GM18517 (cell line): ENCODE data around the gene EIF3B.
"Not testable (repeated sequence)": the region's sequence is repeated elsewhere in the genome, so short reads cannot be mapped to it uniquely, and the experiment has no call there.

ENCODE experiments used
- ATAC-seq: cut with Tn5 transposase; IDR thresholded peaks from one replicate; pipeline ENCODE4 v1.9.1; 2021; ENCODE audit warnings: mild to moderate bottlenecking, moderate library complexity; ENCODE audit not compliant: unreplicated experiment

Gene EIF3B

DNA sequence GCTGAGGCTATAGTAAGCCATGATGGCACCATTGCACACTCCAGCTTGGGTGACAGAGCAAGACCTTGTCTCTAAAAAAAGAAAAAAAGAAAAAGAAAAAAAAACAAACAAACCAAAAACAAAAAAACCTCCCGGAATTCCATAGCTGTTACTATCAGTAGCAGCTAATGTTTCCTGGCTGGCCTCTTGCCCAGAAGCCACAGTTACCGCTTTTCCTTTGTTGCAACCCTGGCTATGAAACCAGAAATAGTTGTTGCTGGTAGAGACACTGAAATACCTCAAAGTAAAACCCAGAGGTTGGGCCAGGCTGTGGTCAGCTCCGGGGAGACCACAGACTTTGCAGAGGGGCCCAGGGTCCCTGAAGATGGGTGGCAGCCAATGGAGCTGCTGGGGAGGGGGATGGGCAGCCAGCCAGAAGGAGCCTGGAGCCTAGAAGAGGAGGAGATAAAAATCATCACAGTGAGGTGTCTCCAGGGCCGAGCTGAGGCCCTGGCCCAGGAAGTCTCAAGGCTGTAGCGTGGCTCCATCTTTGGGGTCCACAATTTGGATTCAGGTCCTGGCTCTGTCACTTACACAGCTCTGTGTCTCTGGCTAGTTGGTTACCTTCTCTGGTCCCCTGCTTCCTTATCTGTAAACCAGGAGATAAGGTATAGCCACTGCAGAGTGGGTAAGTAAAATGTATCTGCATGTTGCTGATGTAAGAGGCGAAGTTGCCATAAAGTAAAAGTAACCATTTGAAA is 45.4 kb downstream of the EIF3B start:
- no peak for ATAC-seq

DNA sequence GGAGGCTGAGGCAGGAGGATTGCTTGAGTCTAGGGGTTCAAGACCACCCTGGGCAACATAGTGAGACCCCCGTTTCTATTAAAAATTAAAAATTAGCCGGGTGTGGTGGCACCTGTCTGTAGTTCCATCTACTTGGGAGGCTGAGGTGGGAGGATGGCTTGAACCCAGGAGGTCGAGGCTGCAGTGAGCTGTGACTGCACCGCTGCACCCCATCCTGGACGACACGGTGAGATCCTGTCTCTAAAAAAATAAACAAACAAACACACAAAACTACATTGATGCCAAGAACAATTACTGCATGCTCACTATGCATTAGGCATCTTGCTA is 48.0 kb downstream of the EIF3B start:
- ATAC-seq: no peak

DNA sequence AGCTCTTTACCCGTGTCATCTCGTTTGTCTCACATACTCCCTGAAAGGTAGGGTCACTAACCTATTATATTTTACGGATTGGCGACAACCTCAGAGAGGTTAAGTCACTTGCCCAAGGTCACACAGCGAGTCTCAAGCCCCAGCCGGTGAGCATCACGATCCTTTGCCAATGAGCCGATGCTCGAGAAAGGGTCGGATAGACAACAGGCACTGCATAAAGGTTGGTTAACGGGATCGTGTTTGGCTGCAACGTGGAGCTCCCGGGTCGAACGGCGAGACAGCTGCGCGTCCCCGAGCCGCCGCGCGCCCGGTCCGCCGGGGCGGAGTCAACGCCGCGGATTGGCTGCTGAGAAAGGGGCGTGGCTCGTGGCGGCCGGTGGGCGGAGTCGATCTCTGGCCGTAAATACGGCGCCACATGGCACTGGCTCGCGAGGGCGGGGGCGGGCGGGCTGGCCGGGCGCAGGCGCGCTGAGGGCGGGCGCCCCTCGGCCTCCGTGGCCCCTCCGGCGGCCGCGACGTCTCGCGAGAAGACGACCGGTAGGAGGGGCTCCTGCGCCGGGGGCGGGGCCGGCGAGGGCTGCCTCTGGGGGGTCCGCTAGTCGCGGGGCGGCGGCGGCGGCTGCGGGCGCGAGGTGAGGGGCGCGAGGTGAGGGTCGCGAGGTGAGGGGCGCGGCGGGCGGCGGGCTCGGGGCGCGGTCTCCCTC is 48.5 kb downstream of the EIF3B start, which contains the start of gene CHST12:
TSS of gene CHST12 (plus strand) at position 598 of the 704 bp plus-strand sequence. CDS start 29,029 bp downstream, outside the sequence.
- ATAC-seq: peak; percentile 38

DNA sequence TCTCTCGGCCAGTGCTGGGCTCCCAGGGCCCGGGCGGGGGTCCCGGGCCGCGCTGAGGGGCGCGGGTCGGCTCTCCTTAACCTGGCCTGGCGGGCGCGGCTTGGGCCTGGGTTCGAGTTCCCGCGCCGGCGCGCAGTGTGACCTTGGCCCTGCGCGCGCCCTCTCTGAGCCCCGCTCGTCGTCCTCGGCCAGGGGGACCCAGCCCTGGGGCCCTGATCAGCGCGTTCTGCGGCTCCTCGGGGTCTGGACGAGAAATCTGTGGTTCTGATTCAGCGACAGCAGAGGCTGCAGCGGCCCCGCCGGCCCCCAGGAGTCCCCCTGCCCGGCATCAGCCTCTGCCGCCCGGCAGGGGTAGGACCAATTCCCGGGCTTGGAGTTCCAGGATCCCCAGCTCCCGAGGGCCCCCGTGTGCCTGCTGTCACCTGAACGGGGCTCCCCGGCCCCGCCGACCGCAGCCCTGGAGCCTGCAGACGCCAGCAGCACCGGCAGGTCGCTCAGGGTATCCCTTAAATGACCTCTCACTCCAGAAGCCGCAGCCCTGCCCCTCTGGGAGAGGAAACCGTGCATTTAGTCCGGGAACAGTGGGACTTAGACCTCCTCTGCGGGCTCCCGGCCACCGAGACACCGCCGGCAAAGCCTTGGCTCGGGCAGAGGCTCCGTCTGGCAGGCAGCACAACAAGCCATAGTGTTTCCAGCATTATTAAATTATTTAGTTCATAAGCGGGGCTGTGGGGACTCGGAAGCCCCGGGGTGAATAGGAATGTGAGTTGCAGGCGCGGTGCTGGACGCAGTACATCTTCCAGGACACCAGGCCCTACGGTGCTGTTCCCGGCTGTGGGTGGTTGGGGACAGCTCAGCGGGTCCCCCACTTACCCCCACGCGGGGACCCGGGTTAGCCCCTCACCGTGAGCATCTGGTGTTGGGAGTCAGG is 49.4 kb downstream of the EIF3B start:
- no peak for ATAC-seq

DNA sequence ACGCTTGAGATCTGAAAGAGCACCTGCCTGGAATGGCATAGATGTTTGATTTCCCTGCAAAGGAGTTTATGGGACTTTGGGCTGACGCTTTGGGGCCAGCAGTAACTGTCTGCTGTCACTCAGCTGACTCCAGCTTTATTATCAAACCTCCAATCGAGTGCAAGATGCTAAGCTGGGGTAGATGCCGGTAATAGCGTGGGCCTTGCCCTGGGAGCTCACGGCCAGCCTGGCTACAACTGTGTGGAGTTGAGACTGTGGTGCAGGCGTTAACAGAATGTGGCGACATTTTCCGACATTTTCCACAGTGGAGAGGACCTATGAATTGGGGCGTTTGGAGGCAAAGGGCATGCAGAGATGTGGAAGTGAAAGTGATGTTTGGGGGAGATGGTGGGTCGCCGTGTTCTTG is 50.1 kb downstream of the EIF3B start:
- no peak for ATAC-seq

DNA sequence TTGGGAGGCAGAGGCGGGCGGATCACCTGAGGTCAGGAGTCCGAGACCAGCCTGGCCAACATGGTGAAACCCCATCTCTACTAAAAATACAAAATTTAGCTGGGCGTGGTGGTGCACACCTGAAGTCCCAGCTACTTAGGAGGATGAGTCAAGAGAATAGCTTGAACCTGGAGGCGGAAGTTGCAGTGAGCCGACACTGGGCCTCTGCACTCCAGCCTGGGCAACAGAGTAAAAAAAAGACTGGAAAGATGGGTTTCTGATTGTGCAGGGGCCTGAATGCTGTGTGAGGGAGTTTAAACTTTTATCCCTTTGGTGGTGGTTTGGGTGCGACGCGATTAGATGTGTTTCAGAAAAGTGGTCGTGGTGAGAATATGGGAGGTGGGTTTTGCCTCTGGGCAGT is 50.6 kb downstream of the EIF3B start:
- no peak for ATAC-seq

DNA sequence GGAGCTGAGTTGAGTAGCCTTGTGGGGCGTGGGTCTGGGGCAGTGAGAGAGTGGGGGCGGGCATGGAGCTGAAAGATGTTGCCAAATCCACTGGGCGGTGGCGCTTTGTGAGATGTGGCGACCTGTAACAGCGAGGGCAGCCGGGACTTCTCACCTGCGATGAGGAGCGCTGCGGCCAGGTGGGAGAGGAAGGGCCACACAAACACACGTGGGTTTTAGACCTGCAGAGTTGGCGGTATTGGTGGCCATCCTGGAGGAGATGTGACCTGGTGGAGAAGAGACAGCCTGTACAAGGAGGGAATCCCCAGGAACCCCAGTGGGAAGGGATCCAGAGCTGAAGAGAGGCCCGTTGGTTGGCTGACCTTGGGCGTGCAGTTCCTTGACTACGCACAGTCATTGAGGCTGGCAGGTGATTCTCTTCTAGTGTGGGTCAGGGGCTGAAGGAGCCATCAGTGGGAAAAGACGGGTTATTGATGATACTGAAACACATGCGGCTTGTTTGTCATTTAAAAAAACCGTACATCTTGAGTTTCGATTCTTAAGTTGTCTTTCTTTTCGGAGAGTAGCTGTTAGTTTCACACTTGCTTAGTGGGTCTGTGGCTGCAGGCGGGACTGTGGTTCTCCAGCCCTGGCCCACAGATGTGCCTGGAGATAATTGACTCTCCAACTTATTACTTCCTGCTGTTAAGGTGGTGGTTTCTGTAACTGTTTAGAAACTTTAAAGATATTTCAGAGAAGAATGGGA is 51.1 kb downstream of the EIF3B start:
- ATAC-seq: peak; percentile 58

DNA sequence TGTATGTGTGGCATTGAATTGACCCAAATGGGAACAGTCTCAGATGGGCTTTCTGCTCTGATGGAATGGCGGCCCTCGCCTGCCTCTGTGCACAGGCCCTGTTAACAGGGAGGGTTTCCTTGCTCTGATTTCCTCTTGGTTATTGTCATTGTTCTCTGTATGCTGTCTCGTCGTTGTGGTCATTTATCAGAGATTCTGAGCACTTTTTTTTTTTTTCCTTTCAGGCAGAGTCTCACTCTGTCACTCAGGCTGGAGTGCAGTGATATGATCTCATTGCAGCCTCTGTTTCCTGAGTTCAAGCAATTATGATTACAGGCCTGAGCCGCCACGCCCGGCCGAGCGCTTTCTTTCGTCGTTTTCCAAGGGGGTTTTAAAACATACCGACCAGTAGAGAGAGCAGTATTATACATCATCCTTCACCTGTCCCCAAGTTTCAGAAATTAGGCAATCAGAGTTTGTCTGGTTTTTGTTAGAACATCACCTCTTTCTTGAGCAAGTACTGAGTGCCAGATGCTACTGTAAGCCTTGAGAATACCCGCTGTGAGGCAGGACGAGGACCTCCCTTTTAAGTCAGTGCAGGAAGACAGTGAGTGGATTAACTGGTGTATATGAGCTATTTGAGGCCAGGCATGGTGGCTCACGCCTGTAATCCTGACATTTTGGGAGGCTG is 55.3 kb downstream of the EIF3B start:
- no peak for ATAC-seq

DNA sequence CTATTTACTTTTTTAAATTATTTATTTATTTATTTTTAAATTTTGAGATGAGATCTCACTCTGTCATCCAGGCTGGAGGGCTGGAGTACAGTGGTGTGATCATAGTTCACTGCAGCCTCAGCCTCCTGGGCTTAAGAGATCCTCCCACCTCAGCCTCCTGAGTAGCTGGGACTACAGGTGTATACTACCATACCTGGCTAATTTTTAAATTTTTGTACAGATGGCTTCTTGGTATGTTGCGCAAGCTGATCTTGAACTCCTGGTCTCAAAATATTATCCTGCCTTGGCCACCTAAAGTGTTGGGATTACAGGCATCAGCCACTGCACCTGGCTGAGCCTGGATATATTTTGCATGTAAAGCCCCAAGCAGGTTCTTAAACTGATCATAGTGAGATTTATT is 56.4 kb downstream of the EIF3B start:
- ATAC-seq: no peak

DNA sequence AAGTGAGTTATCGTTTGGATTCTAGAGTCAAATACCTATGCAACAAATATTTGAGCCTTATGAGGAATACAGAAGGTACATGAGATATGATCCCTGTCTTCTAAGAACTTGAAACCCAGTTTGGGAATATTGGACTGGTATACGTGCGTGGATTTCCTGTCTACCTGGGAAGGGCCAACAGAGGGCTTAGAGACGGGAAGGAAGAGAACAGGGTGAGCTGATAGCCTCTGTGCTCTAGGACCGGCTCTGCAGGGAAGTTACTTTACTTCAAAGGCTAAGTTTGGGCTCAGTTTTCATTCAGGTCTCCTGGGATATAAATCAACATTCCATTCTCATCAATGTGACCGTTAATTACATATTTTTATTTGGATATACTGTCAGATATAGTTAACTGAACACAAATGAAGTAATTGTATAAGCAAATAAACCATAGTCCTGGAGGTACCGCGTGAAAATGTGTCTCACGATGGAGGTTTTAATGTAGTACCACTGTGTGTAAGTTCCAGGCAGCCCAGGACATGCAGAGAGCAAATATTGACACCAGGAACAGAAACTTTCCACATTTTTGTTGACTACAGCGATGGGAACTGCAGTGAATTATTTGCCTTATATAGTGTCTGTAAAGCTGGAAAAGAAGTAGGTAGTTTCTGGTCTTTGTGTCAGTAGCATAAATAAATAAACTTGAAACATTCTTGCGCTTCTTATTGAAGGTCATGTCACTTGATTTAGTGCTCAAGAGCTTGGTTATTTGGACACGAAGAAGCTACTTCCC is 57.4 kb downstream of the EIF3B start:
- ATAC-seq: no peak

DNA sequence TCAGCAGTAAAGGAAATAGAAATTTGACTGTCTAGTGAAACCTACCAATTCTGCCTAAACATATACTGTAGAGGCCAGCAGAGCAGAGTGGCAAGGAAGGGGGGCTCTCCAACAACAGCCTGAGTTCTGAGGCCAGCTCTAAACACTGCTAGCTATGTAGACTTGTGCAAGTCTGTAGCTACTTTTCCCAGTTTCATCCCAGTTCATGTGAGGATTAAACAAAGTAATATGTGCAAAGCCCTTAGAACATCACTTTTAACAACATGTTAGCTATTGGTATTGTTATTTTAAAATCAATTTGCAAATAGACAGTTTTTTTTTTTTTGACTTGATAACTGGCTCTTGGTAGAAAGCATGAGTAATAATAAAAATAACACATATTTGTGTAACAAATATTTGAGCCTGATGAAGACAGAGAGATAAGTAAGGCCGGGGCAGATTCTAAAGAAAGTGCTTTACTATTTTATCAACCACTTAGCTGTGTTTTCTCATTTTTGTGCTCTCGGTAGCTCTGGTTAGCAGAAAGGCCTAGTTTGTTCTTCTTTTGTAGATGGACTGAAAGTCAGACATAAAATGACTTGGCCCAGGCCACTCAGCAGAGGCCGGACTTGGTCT is 58.1 kb downstream of the EIF3B start:
- no peak for ATAC-seq

DNA sequence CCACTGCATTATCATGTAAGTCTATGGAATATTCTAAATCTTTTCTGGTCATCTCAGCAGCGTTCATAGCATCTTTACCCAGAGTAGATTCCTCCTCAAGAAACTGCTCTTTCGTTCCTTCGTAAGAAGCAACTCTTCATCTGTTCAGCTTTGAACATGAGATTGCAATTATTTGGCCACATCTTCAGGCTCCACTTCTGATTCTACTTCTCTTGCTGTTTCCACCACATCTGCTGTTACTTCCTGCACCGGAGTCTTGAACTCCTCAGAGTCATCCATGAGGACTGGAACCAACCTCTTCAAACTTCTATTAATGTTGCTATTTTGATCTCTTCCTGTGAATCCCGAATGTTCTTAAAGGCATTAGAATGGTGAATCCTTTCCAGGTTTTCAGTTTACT is 61.4 kb downstream of the EIF3B start:
- ATAC-seq: no peak

DNA sequence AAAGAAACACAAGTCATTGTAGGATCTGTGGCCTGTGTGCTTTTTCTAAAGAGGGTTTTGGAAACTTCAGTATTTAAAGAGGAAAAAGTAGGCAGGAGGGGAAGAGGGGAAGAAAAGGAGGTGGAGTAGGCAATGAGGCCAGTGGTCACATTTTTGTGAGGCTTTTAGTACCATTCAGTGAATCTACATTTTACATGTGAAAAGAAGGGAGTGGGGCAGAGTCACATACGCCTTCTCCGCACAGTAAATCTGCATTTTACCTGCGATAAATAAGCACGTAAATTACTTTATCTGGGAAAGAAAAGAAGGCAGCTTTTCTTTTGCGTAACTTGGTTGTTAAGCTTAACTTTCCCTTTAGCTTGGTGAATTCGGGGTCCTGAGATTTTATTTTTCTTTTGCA is 62.0 kb downstream of the EIF3B start:
- no peak for ATAC-seq

DNA sequence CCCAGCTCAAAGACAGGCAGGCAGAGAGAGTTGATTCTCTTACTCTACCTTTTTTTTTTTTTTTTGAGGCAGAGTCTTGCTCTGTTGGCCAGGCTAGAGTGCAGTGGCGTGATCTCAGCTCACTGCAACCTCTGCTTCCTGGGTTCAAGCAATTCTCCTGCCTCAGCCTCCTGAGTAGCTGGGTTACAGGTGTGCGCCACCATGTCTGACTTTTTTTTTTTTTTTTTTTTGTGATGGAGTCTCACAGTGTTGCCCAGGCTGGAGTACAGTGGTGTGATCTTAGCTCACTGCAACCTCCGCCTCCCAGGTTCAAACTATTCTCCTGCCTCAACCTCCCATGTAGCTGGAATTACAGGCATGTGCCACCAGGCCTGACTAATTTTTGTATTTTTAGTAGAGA is 62.6 kb downstream of the EIF3B start:
- ATAC-seq: not testable (repeated sequence)

DNA sequence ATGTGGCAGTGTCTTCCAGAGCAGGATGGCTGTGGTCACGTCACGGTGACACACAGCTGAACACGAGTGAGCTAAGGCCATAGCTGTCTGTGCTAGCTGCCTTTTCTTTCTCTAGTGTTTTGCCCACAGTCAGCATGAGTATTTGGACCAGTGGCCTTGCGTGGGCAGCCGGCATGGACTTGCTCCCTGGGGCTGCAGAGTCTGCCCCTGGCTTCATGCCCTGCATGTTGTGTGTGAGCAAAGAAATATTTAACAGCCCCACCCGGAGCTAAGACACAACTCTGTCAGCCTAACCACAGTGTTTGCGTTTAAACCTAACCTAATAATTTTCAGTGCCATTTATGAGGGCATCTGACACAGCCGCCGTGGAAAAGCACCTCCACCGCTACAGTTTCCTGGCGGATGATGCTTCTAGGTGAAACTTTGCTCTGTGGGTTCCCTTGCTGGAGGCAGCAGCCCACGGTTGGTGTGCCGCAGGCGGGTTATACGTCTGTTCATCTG is 63.4 kb downstream of the EIF3B start:
- no peak for ATAC-seq

DNA sequence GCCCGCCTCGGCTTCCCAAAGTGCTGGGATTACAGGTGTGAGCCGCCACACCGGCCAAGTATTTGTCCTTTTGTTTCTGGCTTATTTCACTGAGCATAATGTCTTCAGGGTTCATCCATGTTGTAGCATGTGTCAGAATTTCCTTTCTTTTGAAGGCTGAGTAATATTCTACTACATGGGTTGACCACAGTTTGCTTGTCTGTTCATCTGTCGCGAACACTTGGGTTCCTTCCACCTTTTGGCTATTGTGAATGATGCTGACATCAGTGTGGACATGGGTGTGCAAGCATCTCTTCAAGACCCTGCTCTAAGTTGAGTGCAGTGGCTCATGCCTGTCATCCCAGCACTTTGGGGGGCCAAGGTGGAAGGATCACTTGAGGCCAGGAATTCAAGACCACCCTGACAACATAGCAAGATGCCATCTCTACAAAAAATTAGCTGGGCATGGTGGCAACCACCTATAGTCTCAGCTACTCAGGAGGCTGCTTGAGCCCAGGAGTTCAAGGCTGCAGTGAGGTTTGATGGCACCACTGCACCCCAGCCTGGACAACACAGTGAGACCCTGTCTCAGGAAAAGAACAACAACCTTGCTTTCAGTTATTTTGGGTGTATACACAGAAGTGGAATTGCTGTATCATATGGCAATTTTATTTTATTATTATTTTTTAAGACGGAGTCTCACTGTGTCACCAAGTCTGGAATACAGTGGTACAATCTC is 65.7 kb downstream of the EIF3B start:
- no peak for ATAC-seq

DNA sequence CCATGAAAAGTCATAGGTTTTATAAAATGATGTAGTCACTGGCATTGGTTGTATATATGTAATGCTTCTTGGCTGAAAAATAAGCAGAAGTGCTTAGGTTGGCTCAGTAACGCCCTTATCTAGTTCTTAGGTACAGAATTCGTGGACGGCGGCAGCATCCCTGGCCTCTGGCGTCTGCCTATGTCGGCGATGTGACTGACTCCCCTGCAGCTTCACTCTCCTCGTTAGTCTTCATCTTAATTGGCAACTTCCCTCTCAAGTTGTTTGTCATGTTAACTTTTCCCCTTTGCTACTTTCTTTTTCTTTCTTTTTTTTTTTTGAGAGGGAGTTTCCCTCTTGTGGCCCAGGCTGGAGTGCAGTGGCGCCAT is 67.3 kb downstream of the EIF3B start:
- no peak for ATAC-seq

DNA sequence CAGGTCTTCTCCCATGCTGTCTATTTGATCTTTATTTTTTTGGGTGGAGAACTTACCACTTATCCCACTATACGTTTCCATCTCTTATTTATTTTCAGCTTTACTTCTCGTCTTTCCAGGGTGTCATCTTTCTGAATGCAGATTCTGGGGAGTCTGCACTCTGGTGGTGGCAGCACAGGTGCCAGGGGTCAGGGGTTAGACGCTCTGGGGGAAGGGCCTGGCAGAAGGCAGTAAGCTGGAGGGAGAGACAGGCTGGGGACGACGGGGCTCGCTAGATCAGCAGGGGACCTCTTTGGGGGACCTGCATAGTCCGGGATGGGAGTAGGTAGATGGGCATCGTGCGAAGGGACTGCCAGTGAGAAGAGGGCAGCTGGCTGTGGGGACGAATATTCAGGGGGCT is 71.1 kb downstream of the EIF3B start:
- no peak for ATAC-seq
